Neuronal stem cell (in vitro differentiated cells): ENCODE measurements around the gene PHC2.

ENCODE experiments used
- DNase-seq: peaks from one replicate; pipeline ENCODE4 v3.0.0-alpha.2; 2013; ENCODE audit warnings: low spot score
- H2AFZ ChIP-seq: one replicate; pipeline ENCODE4 v1.6.1; 2013; ENCODE audit warnings: mild to moderate bottlenecking, low read length, inconsistent platforms
- H2AK5ac ChIP-seq: 2 replicates; pipeline ENCODE4 v1.6.1; 2013; ENCODE audit warnings: low read depth, mild to moderate bottlenecking, inconsistent platforms, low read length, moderate library complexity, mixed read lengths
- H2BK120ac ChIP-seq: 2 replicates; pipeline ENCODE4 v1.6.1; 2013; ENCODE audit warnings: low read depth, mild to moderate bottlenecking, inconsistent platforms, low read length, moderate library complexity, mixed read lengths
- H2BK12ac ChIP-seq: one replicate; pipeline ENCODE4 v1.6.1; 2013; ENCODE audit warnings: low read length, inconsistent platforms
- H2BK15ac ChIP-seq: 2 replicates; pipeline ENCODE4 v1.6.1; 2013; ENCODE audit warnings: mild to moderate bottlenecking, low read length, inconsistent platforms, mixed read lengths
- H2BK5ac ChIP-seq: one replicate; pipeline ENCODE4 v1.6.1; 2013; ENCODE audit warnings: inconsistent platforms, mild to moderate bottlenecking, low read length, moderate library complexity
- H3K14ac ChIP-seq: one replicate; pipeline ENCODE4 v1.6.1; 2013; ENCODE audit warnings: low read length, inconsistent platforms
- H3K18ac ChIP-seq: 2 replicates; pipeline ENCODE4 v1.6.1; 2013; ENCODE audit warnings: low read length, inconsistent platforms
- H3K23ac ChIP-seq: 2 replicates; pipeline ENCODE4 v1.6.1; 2013; ENCODE audit warnings: low read depth, mild to moderate bottlenecking, mixed read lengths, low read length, inconsistent platforms; ENCODE audit not compliant: poor library complexity
- H3K27ac ChIP-seq: replicated peaks from 3 replicates; pipeline ENCODE4 v1.5.1; 2013; ENCODE audit warnings: low read length, inconsistent platforms
- H3K27me3 ChIP-seq, 3 experiments: 2 replicates each; pipeline ENCODE4 v1.6.1; 2013; ENCODE audit warnings: low read length in 3 of 3, mild to moderate bottlenecking in 2 of 3, inconsistent platforms in 1 of 3, low read depth in 1 of 3, mixed read lengths in 1 of 3, moderate library complexity in 1 of 3; ENCODE audit not compliant: control insufficient read depth in 3 of 3, insufficient read depth in 3 of 3
- H3K36me3 ChIP-seq, 2 donors: replicated peaks in 1 of 2; 2 replicates each; pipeline ENCODE4 v1.6.1; 2013; ENCODE audit warnings: low read length in 2 of 2; ENCODE audit not compliant: control insufficient read depth in 2 of 2, insufficient read depth in 2 of 2
- H3K4ac ChIP-seq: 2 replicates; pipeline ENCODE4 v1.6.1; 2013; ENCODE audit warnings: inconsistent platforms, mild to moderate bottlenecking, low read length, moderate library complexity
- H3K4me1 ChIP-seq, 2 donors: 1 replicate in 1 of 2; 2 replicates in 1 of 2; pipeline ENCODE4 v1.6.1; 2013; ENCODE audit warnings: low read length in 2 of 2, low read depth in 1 of 2; ENCODE audit not compliant: control insufficient read depth in 2 of 2, insufficient read depth in 1 of 2
- H3K4me2 ChIP-seq: one replicate; pipeline ENCODE4 v1.6.1; 2013; ENCODE audit warnings: mild to moderate bottlenecking, low read length, inconsistent platforms; ENCODE audit not compliant: insufficient read depth, poor library complexity, severe bottlenecking
- H3K4me3 ChIP-seq, 2 donors: 2 replicates each; pipeline ENCODE4 v1.5.1; 2013; ENCODE audit warnings: low read length in 2 of 2, mild to moderate bottlenecking in 2 of 2, inconsistent platforms in 1 of 2, moderate library complexity in 1 of 2
- H3K79me1 ChIP-seq: one replicate; pipeline ENCODE4 v1.6.1; 2013; ENCODE audit warnings: low read depth, mild to moderate bottlenecking, inconsistent platforms, low read length, moderate library complexity
- H3K9ac ChIP-seq: one replicate; pipeline ENCODE4 v1.6.1; 2013; ENCODE audit warnings: mild to moderate bottlenecking, low read depth, low read length, inconsistent platforms; ENCODE audit not compliant: poor library complexity
- H3K9me3 ChIP-seq, 2 donors: replicated peaks in 1 of 2; 2 replicates each; pipeline versions ENCODE3 to v1.6.1; 2013; ENCODE audit warnings: low read length in 2 of 2, mild to moderate bottlenecking in 2 of 2, inconsistent platforms in 1 of 2, low read depth in 1 of 2, mixed read lengths in 1 of 2, moderate library complexity in 1 of 2; ENCODE audit not compliant: control insufficient read depth in 2 of 2, insufficient read depth in 1 of 2
- H4K8ac ChIP-seq: one replicate; pipeline ENCODE4 v1.6.1; 2013; ENCODE audit warnings: low read depth, mild to moderate bottlenecking, inconsistent platforms, low read length, moderate library complexity
- H4K91ac ChIP-seq: one replicate; pipeline ENCODE4 v1.6.1; 2013; ENCODE audit warnings: low read length, low read depth, mild to moderate bottlenecking, inconsistent platforms; ENCODE audit not compliant: poor library complexity
- WGBS, 2 donors: extraction: QIAGEN DNeasy Blood & Tissue Kit; methylation state at CpG; one replicate each; pipeline ENCODE4 v1.1.7; 2013; ENCODE audit warnings: missing lambda C conversion rate in 2 of 2, mixed read lengths in 1 of 2; ENCODE audit not compliant: insufficient read length in 2 of 2, insufficient replicate concordance in 1 of 2; ENCODE audit errors: extremely low coverage in 2 of 2; 5-methylcytosine and 5-hydroxymethylcytosine counted together

PHC2 gene

GRCh38 chr1:33468967-33469366 is 38.1 kb upstream of the PHC2 start:
- H3K14ac ChIP-seq, result no peak overlapping the region
- H3K4me2 ChIP-seq, result no peak overlapping the region
- H3K27me3 ChIP-seq, result no peaks in the 10 kb centered on the region
- H3K4ac ChIP-seq, result no peak overlapping the region
- H3K18ac ChIP-seq, result no peak overlapping the region
- H3K9ac ChIP-seq, result no peak overlapping the region
- no peaks in the 10 kb centered on the region for H3K79me1 ChIP-seq
- no peak overlapping the region for H3K4me3 ChIP-seq
- no peak overlapping the region for H3K23ac ChIP-seq
- H2AK5ac ChIP-seq, result peak overlapping the region; percentile 14
- H3K27ac ChIP-seq, result no peak overlapping the region
- H3K9me3 ChIP-seq, result no peaks in the 10 kb centered on the region
- H2BK120ac ChIP-seq, result no peak overlapping the region
- H3K36me3 ChIP-seq, result no peaks in the 10 kb centered on the region
- H2AFZ ChIP-seq, result no peak overlapping the region
- no peak overlapping the region for H4K91ac ChIP-seq
- no CpG with 5 or more reads among the region's 3 CpGs for WGBS, 2 donors
- no peak overlapping the region for H2BK5ac ChIP-seq
- no peak for DNase-seq
- H4K8ac ChIP-seq, result no peak overlapping the region
- H3K4me1 ChIP-seq, result peaks cover 8 to 25% of the 10 kb centered on the region in 2 donors
- H2BK15ac ChIP-seq, result peak overlapping the region; percentile 14
- H2BK12ac ChIP-seq, result no peak overlapping the region

GRCh38 chr1:33468531-33468930 is 37.6 kb upstream of the PHC2 start:
- no peaks in the 10 kb centered on the region for H3K27me3 ChIP-seq
- peak overlapping the region; percentile 6 for H3K18ac ChIP-seq
- H2BK12ac ChIP-seq, result no peak overlapping the region
- no CpG with 5 or more reads among the region's 4 CpGs for WGBS, 2 donors
- no peak overlapping the region for H3K27ac ChIP-seq
- H4K8ac ChIP-seq, result no peak overlapping the region
- H3K9ac ChIP-seq, result no peak overlapping the region
- H3K23ac ChIP-seq, result no peak overlapping the region
- no peak for DNase-seq
- H3K9me3 ChIP-seq, result no peaks in the 10 kb centered on the region
- H3K4ac ChIP-seq, result no peak overlapping the region
- no peak overlapping the region for H2BK120ac ChIP-seq
- peaks cover 8 to 25% of the 10 kb centered on the region in 2 donors for H3K4me1 ChIP-seq
- no peaks in the 10 kb centered on the region for H3K79me1 ChIP-seq
- H2BK5ac ChIP-seq, result no peak overlapping the region
- peak overlapping the region; percentile 14 for H2AK5ac ChIP-seq
- no peaks in the 10 kb centered on the region for H3K36me3 ChIP-seq
- H3K4me2 ChIP-seq, result no peak overlapping the region
- H3K4me3 ChIP-seq, result no peak overlapping the region
- no peak overlapping the region for H2AFZ ChIP-seq
- no peak overlapping the region for H4K91ac ChIP-seq
- H3K14ac ChIP-seq, result no peak overlapping the region
- H2BK15ac ChIP-seq, result peak overlapping the region; percentile 14

GRCh38 chr1:33468011-33468410 is 37.1 kb upstream of the PHC2 start:
- H3K36me3 ChIP-seq, result no peaks in the 10 kb centered on the region

GRCh38 chr1:33466159-33466558 is 35.3 kb upstream of the PHC2 start:
- Histone ChIP-seq H2AK5ac (no peak overlapping the region), H3K4me3 (no peak overlapping the region), H3K14ac (no peak overlapping the region), H2AFZ (no peak overlapping the region), H2BK15ac (no peak overlapping the region), H3K79me1 (no peaks in the 10 kb centered on the region), H2BK5ac (no peak overlapping the region), H3K36me3 (no peaks in the 10 kb centered on the region), H3K27ac (no peak overlapping the region), H2BK120ac (no peak overlapping the region), H3K4me2 (no peak overlapping the region), H3K18ac (no peak overlapping the region), H3K4me1 (peaks cover 5 to 16% of the 10 kb centered on the region in 2 donors), H3K4ac (no peak overlapping the region), H3K9me3 (no peaks in the 10 kb centered on the region), H2BK12ac (no peak overlapping the region), H4K91ac (no peak overlapping the region), H3K27me3 (peaks cover 0 to 3% (median 0%) of the 10 kb centered on the region in 3 experiments), H3K23ac (no peak overlapping the region), H3K9ac (no peak overlapping the region), H4K8ac (no peak overlapping the region)
- WGBS, 2 donors, result no CpG with 5 or more reads among the region's 6 CpGs
- DNase-seq, result no peak

More at GRCh38 chr1:33468011-33468410, 37.1 kb upstream of the PHC2 start:
- no peak for DNase-seq
- Histone ChIP-seq H3K27ac (no peak overlapping the region), H3K27me3 (peaks cover 0 to under 1% (median 0%) of the 10 kb centered on the region in 3 experiments), H4K91ac (no peak overlapping the region), H3K4me3 (no peak overlapping the region), H3K9me3 (no peaks in the 10 kb centered on the region), H2BK12ac (no peak overlapping the region), H2BK15ac (no peak overlapping the region), H3K4ac (no peak overlapping the region), H3K14ac (no peak overlapping the region), H2BK5ac (peak overlapping the region; percentile 8), H3K23ac (no peak overlapping the region), H3K9ac (no peak overlapping the region), H3K79me1 (no peaks in the 10 kb centered on the region), H2AFZ (no peak overlapping the region), H2BK120ac (no peak overlapping the region), H3K18ac (peak overlapping the region; percentile 2), H3K4me1 (peaks cover 8 to 22% of the 10 kb centered on the region in 2 donors), H3K4me2 (no peak overlapping the region), H4K8ac (no peak overlapping the region), H2AK5ac (no peak overlapping the region)
- WGBS, 2 donors, result no CpG with 5 or more reads among the region's 4 CpGs
